A549 (cell line): ENCODE data around the gene TBRG4.

ENCODE experiments used
- CBX8 ChIP-seq: fragments of 200-600 bp; sonication (generic); IDR thresholded peaks from 2 replicates; pipeline ENCODE4 v1.6.1; 2016
- CTCF ChIP-seq: fragments of >200 bp; sonication (Bioruptor Twin); formaldehyde crosslinking; IDR thresholded peaks from 3 replicates; pipeline ENCODE4 v1.5.1; 2016
- EHF ChIP-seq: fragments of 250-450 bp; sonication (Bioruptor Pico); IDR thresholded peaks from 2 replicates; pipeline ENCODE4 v1.5.0; 2020; ENCODE audit warnings: mild to moderate bottlenecking
- HOXA7 ChIP-seq: fragments of 250-450 bp; sonication (Bioruptor Pico); IDR thresholded peaks from 2 replicates; pipeline ENCODE4 v1.5.0; 2020; ENCODE audit warnings: mild to moderate bottlenecking, moderate library complexity
- KDM5A ChIP-seq: fragments of 200-600 bp; sonication (generic); IDR thresholded peaks from 2 replicates; pipeline ENCODE4 v1.6.1; 2016; ENCODE audit warnings: antibody characterized with exemption, mild to moderate bottlenecking
- MAX ChIP-seq: IDR thresholded peaks from 2 replicates; pipeline ENCODE4 v1.6.1; 2012
- MAZ ChIP-seq: fragments of 150-350 bp; IDR thresholded peaks from 2 replicates; pipeline ENCODE4 v1.6.1; 2014; ENCODE audit warnings: antibody characterized with exemption, low read depth, low read length, borderline replicate concordance
- MYC ChIP-seq: IDR thresholded peaks from 2 replicates; pipeline ENCODE4 v1.6.1; 2012; ENCODE audit warnings: mild to moderate bottlenecking, inconsistent platforms, low read length, improper control_type of control experiment, borderline replicate concordance
- POLR2A ChIP-seq: IDR thresholded peaks from 2 replicates; pipeline ENCODE4 v1.6.1; 2012; ENCODE audit warnings: mild to moderate bottlenecking, low read length
- RAD21 ChIP-seq, 2 experiments: fragments of >200 bp in 1 of 2; sonication (Bioruptor Twin) in 1 of 2; formaldehyde crosslinking in 1 of 2; IDR thresholded peaks in 1 of 2; conservative IDR thresholded peaks in 1 of 2; 2 replicates in 1 of 2; 3 replicates in 1 of 2; pipeline ENCODE4 v1.6.1; 2012 to 2018; ENCODE audit warnings: inconsistent platforms in 1 of 2
- REST ChIP-seq: fragments of 200-600 bp; sonication (generic); IDR thresholded peaks from 2 replicates; pipeline ENCODE4 v1.6.1; 2016; ENCODE audit warnings: antibody characterized with exemption, mild to moderate bottlenecking, moderate library complexity
- RFX5 ChIP-seq: fragments of 450-650 bp; IDR thresholded peaks from 2 replicates; pipeline ENCODE4 v1.7.1; 2014; ENCODE audit warnings: antibody characterized with exemption, mild to moderate bottlenecking, moderate library complexity
- USF2 ChIP-seq: fragments of 450-650 bp; IDR thresholded peaks from 2 replicates; pipeline ENCODE4 v1.6.1; 2014; ENCODE audit warnings: antibody characterized with exemption

GRCh38 chr7:45157653-45158401 lies 46.3 kb upstream of the TBRG4 start, which contains the start of gene RAMP3:
- TF ChIP-seq MAZ (no peak), CBX8 (no peak), POLR2A (no peak), RAD21 (conservative IDR thresholded peaks at IDR 0.05 in 1 of 2, IDR thresholded peaks at IDR 0.05 in 1 of 2) (no peak), USF2 (no peak), CTCF (no peak), EHF (CRISPR knock-in tag) (no peak), MYC (no peak), RFX5 (no peak), HOXA7 (CRISPR knock-in tag) (no peak), MAX (no peak), REST (no peak), KDM5A (no peak)
